ENCODE measurements around the gene FOXJ3. TPM values are rescaled to one million over a fixed set of nuclear protein-coding genes. Genes with fewer than 3 reads are reported as not detected.

Gene FOXJ3
- total RNA-seq, 4 donors from 2014 or later: 39.4 to 81.0 (median 56.3) TPM

DNA sequence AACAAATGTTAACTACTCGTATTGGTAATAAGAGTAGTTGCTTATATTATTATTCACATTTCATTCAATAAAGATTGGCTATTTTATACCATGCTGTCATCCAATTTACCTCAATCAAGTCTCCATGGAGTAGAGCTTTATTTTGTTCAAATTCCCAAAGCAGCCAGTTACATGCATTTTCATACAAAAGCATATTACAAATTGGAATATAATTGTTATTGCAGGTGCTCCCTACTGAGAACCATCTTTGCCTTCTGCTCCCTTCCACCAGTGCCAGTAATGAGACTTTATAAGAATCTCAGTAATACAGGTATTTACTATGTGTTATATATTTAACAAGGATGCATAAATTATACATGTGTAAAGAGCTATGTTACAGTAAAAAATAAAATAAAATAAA, 54.2 kb downstream of the FOXJ3 start:
- Histone ChIP-seq H3K9me3 (no peaks in the 10 kb centered on the region), H3K4me1 (peaks cover 45 to 52% of the 10 kb centered on the region in 2 donors), H3K4me3 (no peak overlapping the region), H3K27ac (no peak overlapping the region), H3K36me3 (peaks cover 0 to 12% of the 10 kb centered on the region in 2 donors), H3K27me3 (no peaks in the 10 kb centered on the region)
- ATAC-seq: no peak
- in situ Hi-C loops (cut with MboI; ENCODE audit: low sequenced_read_pairs in 4 of 4): no loop called here
- intact Hi-C loops (cut with DNase I; ENCODE audit: low total_unique reads): no loop called here
- TF ChIP-seq, protein P1, sequence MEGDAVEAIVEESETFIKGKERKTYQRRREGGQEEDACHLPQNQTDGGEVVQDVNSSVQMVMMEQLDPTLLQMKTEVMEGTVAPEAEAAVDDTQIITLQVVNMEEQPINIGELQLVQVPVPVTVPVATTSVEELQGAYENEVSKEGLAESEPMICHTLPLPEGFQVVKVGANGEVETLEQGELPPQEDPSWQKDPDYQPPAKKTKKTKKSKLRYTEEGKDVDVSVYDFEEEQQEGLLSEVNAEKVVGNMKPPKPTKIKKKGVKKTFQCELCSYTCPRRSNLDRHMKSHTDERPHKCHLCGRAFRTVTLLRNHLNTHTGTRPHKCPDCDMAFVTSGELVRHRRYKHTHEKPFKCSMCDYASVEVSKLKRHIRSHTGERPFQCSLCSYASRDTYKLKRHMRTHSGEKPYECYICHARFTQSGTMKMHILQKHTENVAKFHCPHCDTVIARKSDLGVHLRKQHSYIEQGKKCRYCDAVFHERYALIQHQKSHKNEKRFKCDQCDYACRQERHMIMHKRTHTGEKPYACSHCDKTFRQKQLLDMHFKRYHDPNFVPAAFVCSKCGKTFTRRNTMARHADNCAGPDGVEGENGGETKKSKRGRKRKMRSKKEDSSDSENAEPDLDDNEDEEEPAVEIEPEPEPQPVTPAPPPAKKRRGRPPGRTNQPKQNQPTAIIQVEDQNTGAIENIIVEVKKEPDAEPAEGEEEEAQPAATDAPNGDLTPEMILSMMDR (IDR thresholded peaks at IDR 0.05 in 4 of 5, conservative IDR thresholded peaks at IDR 0.05 in 1 of 5): no peak
- TF ChIP-seq POLR2A (IDR thresholded peaks at IDR 0.05): no peak
- no peak for DNase-seq

DNA sequence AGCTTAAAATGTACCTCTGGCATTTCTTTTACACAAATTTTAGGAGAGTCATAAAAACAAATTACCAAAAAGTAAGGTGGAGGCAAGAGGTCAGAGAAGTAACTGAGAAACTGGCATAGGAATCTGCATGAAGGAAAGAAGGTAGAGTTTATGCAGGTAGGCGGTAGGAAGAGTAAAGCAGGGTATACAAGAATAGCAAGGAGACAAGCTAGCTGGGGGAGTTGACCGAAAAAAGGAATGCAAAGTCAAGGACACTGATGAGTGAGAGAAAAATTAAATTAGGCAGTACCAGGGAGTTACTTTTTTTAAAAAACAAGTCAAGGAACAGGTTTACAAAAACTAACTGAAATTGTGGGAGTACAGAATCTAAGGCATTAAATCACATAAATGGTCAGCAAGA, 56.0 kb downstream of the FOXJ3 start:
- TF ChIP-seq, protein P1 (IDR thresholded peaks at IDR 0.05 in 4 of 5, conservative IDR thresholded peaks at IDR 0.05 in 1 of 5): no peak
- no peak for TF ChIP-seq POLR2A (IDR thresholded peaks at IDR 0.05)
- no peak for DNase-seq
- H3K27ac ChIP-seq: no peak overlapping the region
- peaks cover 0 to 14% of the 10 kb centered on the region in 2 donors for H3K36me3 ChIP-seq
- no peaks in the 10 kb centered on the region for H3K9me3 ChIP-seq
- intact Hi-C loops (cut with DNase I; ENCODE audit: low total_unique reads): no loop called here
- no peak overlapping the region for H3K4me3 ChIP-seq
- no peak for ATAC-seq
- H3K27me3 ChIP-seq: no peaks in the 10 kb centered on the region
- peaks cover 39 to 50% of the 10 kb centered on the region in 2 donors for H3K4me1 ChIP-seq
- in situ Hi-C loops (cut with MboI; ENCODE audit: low sequenced_read_pairs in 4 of 4): no loop called here

DNA sequence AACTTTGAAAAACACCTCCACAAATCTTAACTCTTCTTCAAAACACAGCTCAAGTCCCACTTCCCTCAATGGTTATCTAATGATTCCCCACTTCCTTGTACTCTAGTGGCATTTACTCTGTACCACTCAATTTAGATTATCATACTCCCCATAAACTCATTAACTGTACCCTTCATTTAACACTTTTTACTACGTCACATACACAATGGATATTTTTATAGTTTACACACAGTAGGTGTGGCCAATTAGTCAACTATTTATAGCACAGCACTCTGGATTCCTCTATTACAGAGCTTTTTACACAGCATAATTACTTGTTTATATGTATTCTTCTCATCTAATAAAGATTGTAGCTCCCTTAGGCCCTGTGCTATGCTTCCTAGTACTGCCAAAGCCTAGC, 62.1 kb downstream of the FOXJ3 start:
- H3K36me3 ChIP-seq: peaks cover 0 to 14% of the 10 kb centered on the region in 2 donors
- no peak overlapping the region for H3K4me3 ChIP-seq
- ATAC-seq (no peak), DNase-seq (no peak)
- no peaks in the 10 kb centered on the region for H3K27me3 ChIP-seq
- intact Hi-C loops (cut with DNase I; ENCODE audit: low total_unique reads): no loop called here
- H3K27ac ChIP-seq: no peak overlapping the region
- H3K9me3 ChIP-seq: no peaks in the 10 kb centered on the region
- no peak for TF ChIP-seq POLR2A (IDR thresholded peaks at IDR 0.05)
- TF ChIP-seq, protein P1 (IDR thresholded peaks at IDR 0.05 in 4 of 5, conservative IDR thresholded peaks at IDR 0.05 in 1 of 5): no peak
- in situ Hi-C loops (cut with MboI; ENCODE audit: low sequenced_read_pairs in 4 of 4): no loop called here
- peaks cover 8 to 18% of the 10 kb centered on the region in 2 donors for H3K4me1 ChIP-seq

DNA sequence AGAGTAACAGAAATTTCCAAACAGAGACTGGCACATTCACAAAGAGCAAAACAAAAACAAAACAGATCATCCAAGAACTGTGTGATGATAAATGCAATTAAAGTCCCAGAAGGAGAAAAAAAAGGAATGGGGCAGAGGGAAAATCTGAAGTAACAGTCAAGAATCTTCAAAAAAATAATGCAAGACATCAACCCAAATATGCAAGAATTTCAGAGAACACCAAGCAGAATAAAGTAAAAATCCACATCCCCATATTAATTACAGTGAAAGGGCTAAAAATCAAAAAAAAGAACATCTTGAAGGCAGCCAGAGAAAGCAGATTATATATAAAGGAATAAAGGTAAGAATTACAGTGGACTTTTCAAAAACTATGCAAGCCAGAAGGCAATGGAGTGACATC, 67.1 kb downstream of the FOXJ3 start:
- Histone ChIP-seq H3K27ac (no peak overlapping the region), H3K4me1 (peaks cover 29 to 32% of the 10 kb centered on the region in 2 donors), H3K9me3 (no peaks in the 10 kb centered on the region), H3K4me3 (no peak overlapping the region), H3K27me3 (no peaks in the 10 kb centered on the region), H3K36me3 (peaks cover 0 to 15% of the 10 kb centered on the region in 2 donors)
- in situ Hi-C loops (cut with MboI; ENCODE audit: low sequenced_read_pairs in 4 of 4): no loop called here
- intact Hi-C loops (cut with DNase I; ENCODE audit: low total_unique reads): no loop called here
- no peak for DNase-seq
- TF ChIP-seq, protein P1 (IDR thresholded peaks at IDR 0.05 in 4 of 5, conservative IDR thresholded peaks at IDR 0.05 in 1 of 5): no peak
- no peak for TF ChIP-seq POLR2A (IDR thresholded peaks at IDR 0.05)
- ATAC-seq: no peak
